Liver (tissue), 9 donors: ENCODE results near the gene FURIN. TPM values are rescaled to one million over a fixed set of nuclear protein-coding genes. Genes with fewer than 3 reads are reported as not detected.
"Not testable (repeated sequence)": the region's sequence is repeated elsewhere in the genome, so short reads cannot be mapped to it uniquely, and the experiment has no call there.

Experiments used
- DNase-seq: peaks from one replicate; pipeline ENCODE4 v3.0.0-alpha.2; 2017; ENCODE audit warnings: low spot score
- H3K27ac ChIP-seq, 2 donors: one replicate each; pipeline ENCODE4 v1.7.0; 2013; ENCODE audit warnings: inconsistent platforms in 2 of 2, low read length in 2 of 2, control low read depth in 1 of 2, low read depth in 1 of 2, mild to moderate bottlenecking in 1 of 2
- H3K27me3 ChIP-seq, 4 donors: one replicate each; pipeline versions ENCODE4 v1.6.1 to v1.7.0; 2013; ENCODE audit warnings: low read length in 3 of 4, inconsistent platforms in 1 of 4, mild to moderate bottlenecking in 1 of 4, moderate library complexity in 1 of 4; ENCODE audit not compliant: control insufficient read depth in 4 of 4, insufficient read depth in 4 of 4
- H3K36me3 ChIP-seq, 4 donors: one replicate each; pipeline versions ENCODE4 v1.6.1 to v1.7.0; 2013; ENCODE audit warnings: low read length in 3 of 4, mild to moderate bottlenecking in 3 of 4, low read depth in 1 of 4, moderate library complexity in 1 of 4; ENCODE audit not compliant: control insufficient read depth in 4 of 4, insufficient read depth in 3 of 4
- H3K4me1 ChIP-seq, 4 donors: one replicate each; pipeline versions ENCODE4 v1.6.1 to v1.7.0; 2013; ENCODE audit warnings: low read length in 3 of 4, mild to moderate bottlenecking in 3 of 4, moderate library complexity in 1 of 4; ENCODE audit not compliant: control insufficient read depth in 4 of 4, insufficient read depth in 4 of 4
- H3K4me3 ChIP-seq, 3 donors: one replicate each; pipeline versions ENCODE4 v1.6.1 to v1.7.0; 2013; ENCODE audit warnings: low read length in 3 of 3, control low read depth in 1 of 3, low read depth in 1 of 3, mild to moderate bottlenecking in 1 of 3
- H3K9ac ChIP-seq, 2 donors: one replicate each; pipeline ENCODE4 v1.7.0; 2013; ENCODE audit warnings: low read length in 2 of 2, mild to moderate bottlenecking in 2 of 2, moderate library complexity in 2 of 2, control low read depth in 1 of 2, low read depth in 1 of 2
- H3K9me3 ChIP-seq, 4 donors: one replicate each; pipeline versions ENCODE4 v1.6.1 to v1.7.0; 2013; ENCODE audit warnings: low read length in 3 of 4; ENCODE audit not compliant: control insufficient read depth in 4 of 4
- ATF3 ChIP-seq: IDR thresholded peaks from 2 replicates; pipeline ENCODE4 v1.6.1; 2016; ENCODE audit warnings: antibody characterized with exemption
- CTCF ChIP-seq: fragments of 150-350 bp; IDR thresholded peaks from 2 replicates; pipeline ENCODE4 v1.5.1; 2017; ENCODE audit warnings: improper control_type of control experiment, low read depth, low read length; ENCODE audit not compliant: missing input control
- FOXA1 ChIP-seq: IDR thresholded peaks from 2 replicates; pipeline ENCODE4 v1.6.1; 2016; ENCODE audit warnings: antibody characterized with exemption
- FOXA2 ChIP-seq: IDR thresholded peaks from 2 replicates; pipeline ENCODE4 v1.6.1; 2016; ENCODE audit warnings: antibody characterized with exemption
- GABPA ChIP-seq, 2 donors: IDR thresholded peaks in 1 of 2; conservative IDR thresholded peaks in 1 of 2; 2 replicates each; pipeline ENCODE4 v1.6.1; 2016; ENCODE audit warnings: antibody characterized with exemption in 2 of 2, mild to moderate bottlenecking in 1 of 2, moderate library complexity in 1 of 2
- HNF4A ChIP-seq, 2 donors: conservative IDR thresholded peaks; 2 replicates each; pipeline ENCODE4 v1.6.1; 2016; ENCODE audit warnings: antibody characterized with exemption in 2 of 2, mild to moderate bottlenecking in 2 of 2
- HNF4G ChIP-seq: IDR thresholded peaks from 2 replicates; pipeline ENCODE4 v1.6.1; 2016; ENCODE audit warnings: antibody characterized with exemption
- JUND ChIP-seq, 2 donors: IDR thresholded peaks; 2 replicates each; pipeline ENCODE4 v1.6.1; 2016; ENCODE audit warnings: antibody characterized with exemption in 2 of 2
- MAX ChIP-seq: IDR thresholded peaks from 2 replicates; pipeline ENCODE4 v1.6.1; 2016; ENCODE audit warnings: antibody characterized with exemption
- NR2F2 ChIP-seq: IDR thresholded peaks from 2 replicates; pipeline ENCODE4 v1.6.1; 2016; ENCODE audit warnings: antibody characterized with exemption
- RAD21 ChIP-seq, 2 donors: IDR thresholded peaks; 2 replicates each; pipeline ENCODE4 v1.6.1; 2016; ENCODE audit warnings: antibody characterized with exemption in 2 of 2, mild to moderate bottlenecking in 2 of 2
- RXRA ChIP-seq, 2 donors: IDR thresholded peaks; 2 replicates each; pipeline ENCODE4 v1.6.1; 2017 to 2018; ENCODE audit warnings: antibody characterized with exemption in 2 of 2, mild to moderate bottlenecking in 1 of 2
- SP1 ChIP-seq: IDR thresholded peaks from 2 replicates; pipeline ENCODE4 v1.6.1; 2018; ENCODE audit warnings: antibody characterized with exemption, mild to moderate bottlenecking
- TAF1 ChIP-seq: conservative IDR thresholded peaks from 2 replicates; pipeline ENCODE4 v1.6.1; 2016; ENCODE audit warnings: antibody characterized with exemption, mild to moderate bottlenecking
- YY1 ChIP-seq: IDR thresholded peaks from 2 replicates; pipeline ENCODE4 v1.6.1; 2016; ENCODE audit warnings: antibody characterized with exemption, mild to moderate bottlenecking
- ZBTB33 ChIP-seq: IDR thresholded peaks from 2 replicates; pipeline ENCODE4 v1.6.1; 2016; ENCODE audit warnings: antibody characterized with exemption
- WGBS: extraction: QIAGEN DNeasy Blood & Tissue Kit; methylation state at CpG from one replicate; pipeline ENCODE4 v1.1.7; 2013; 5-methylcytosine and 5-hydroxymethylcytosine counted together
- polyA plus RNA-seq, 2 donors: library from polyadenylated mRNA; stranded (reverse) in 1 of 2; unstranded in 1 of 2; fragments of 200-250 nt in 1 of 2; fragments of >200 nt in 1 of 2; fragmentation: Nextera tagmentation in 1 of 2; extraction: Ambion mirVana in 1 of 2; gene quantifications; one replicate each; pipeline versions ENCODE4 v1.2.1 to v1.2.3, GENCODE V29; 2013 to 2015
- total RNA-seq, 2 donors: library from RNA; depleted of rRNA; stranded (reverse); fragments of >200 nt; gene quantifications; one replicate each; pipeline ENCODE4 v1.2.3, GENCODE V29; 2014
- donor health status: healthy.
- donor health status: healthy.
- donor health status: healthy.
- donor health status: healthy.
- donor health status: healthy.

The FURIN gene
- total and polyA plus RNA-seq, 4 donors = 102 to 258 (median 164) TPM

GRCh38 chr15:90822204-90822955 is 46.0 kb upstream of the FURIN start:
- TF ChIP-seq SP1 = no peak
- no peak for TF ChIP-seq GABPA (IDR thresholded peaks at IDR 0.05 in 1 of 2, conservative IDR thresholded peaks at IDR 0.05 in 1 of 2)
- TF ChIP-seq RAD21 (IDR thresholded peaks at IDR 0.05) = no peak
- TF ChIP-seq TAF1 = no peak
- no peak for TF ChIP-seq ZBTB33
- no peak for TF ChIP-seq JUND (IDR thresholded peaks at IDR 0.05)
- no peak for TF ChIP-seq FOXA1
- no peak overlapping the region for H3K4me3 ChIP-seq
- H3K9me3 ChIP-seq = no peaks in the 10 kb centered on the region
- H3K9ac ChIP-seq = no peak overlapping the region
- no peaks in the 10 kb centered on the region for H3K36me3 ChIP-seq
- no peak overlapping the region for H3K27ac ChIP-seq
- DNase-seq = no peak
- H3K27me3 ChIP-seq = no peaks in the 10 kb centered on the region
- 93% methylated on average over 8 of the region's 8 CpGs for WGBS
- H3K4me1 ChIP-seq = no peaks in the 10 kb centered on the region

- WGBS = 86% methylated on average over 7 of the region's 7 CpGs
- no peaks in the 10 kb centered on the region for H3K27me3 ChIP-seq
- H3K27ac ChIP-seq = no peak overlapping the region
- TF ChIP-seq RXRA (IDR thresholded peaks at IDR 0.05) (no peak), HNF4A (conservative IDR thresholded peaks at IDR 0.05) (no peak), TAF1 (no peak), YY1 (no peak), MAX (no peak), HNF4G (no peak), NR2F2 (no peak), JUND (IDR thresholded peaks at IDR 0.05) (no peak), GABPA (IDR thresholded peaks at IDR 0.05 in 1 of 2, conservative IDR thresholded peaks at IDR 0.05 in 1 of 2) (no peak), FOXA1 (no peak), RAD21 (IDR thresholded peaks at IDR 0.05) (no peak), ATF3 (no peak), CTCF (no peak), FOXA2 (no peak)
- H3K4me1 ChIP-seq = no peaks in the 10 kb centered on the region
- H3K36me3 ChIP-seq = no peaks in the 10 kb centered on the region
- no peak for DNase-seq
- H3K9me3 ChIP-seq = no peaks in the 10 kb centered on the region
- H3K9ac ChIP-seq = no peak overlapping the region
- H3K4me3 ChIP-seq = no peak overlapping the region
Measured at GRCh38 chr15:90823455-90823974, 44.9 kb upstream of the FURIN start.

GRCh38 chr15:90825115-90825899 is 43.1 kb upstream of the FURIN start:
- not testable (repeated sequence) for H3K9me3 ChIP-seq, DNase-seq
- WGBS = 98% methylated on average over 49 of the region's 49 CpGs

GRCh38 chr15:90826206-90826885 is 42.0 kb upstream of the FURIN start:
- not testable (repeated sequence) for H3K27ac ChIP-seq, DNase-seq, H3K4me3 ChIP-seq, H3K4me1 ChIP-seq, H3K9ac ChIP-seq, H3K9me3 ChIP-seq, H3K36me3 ChIP-seq, H3K27me3 ChIP-seq
- 93% methylated on average over 26 of the region's 26 CpGs for WGBS

More at GRCh38 chr15:90825115-90825899, 43.1 kb upstream of the FURIN start:
- H3K27me3 ChIP-seq, H3K36me3 ChIP-seq, H3K9ac ChIP-seq, H3K4me1 ChIP-seq, H3K27ac ChIP-seq, H3K4me3 ChIP-seq: not testable (repeated sequence)
